ENCODE measurements around the gene CDC34.

CDC34 gene

DNA sequence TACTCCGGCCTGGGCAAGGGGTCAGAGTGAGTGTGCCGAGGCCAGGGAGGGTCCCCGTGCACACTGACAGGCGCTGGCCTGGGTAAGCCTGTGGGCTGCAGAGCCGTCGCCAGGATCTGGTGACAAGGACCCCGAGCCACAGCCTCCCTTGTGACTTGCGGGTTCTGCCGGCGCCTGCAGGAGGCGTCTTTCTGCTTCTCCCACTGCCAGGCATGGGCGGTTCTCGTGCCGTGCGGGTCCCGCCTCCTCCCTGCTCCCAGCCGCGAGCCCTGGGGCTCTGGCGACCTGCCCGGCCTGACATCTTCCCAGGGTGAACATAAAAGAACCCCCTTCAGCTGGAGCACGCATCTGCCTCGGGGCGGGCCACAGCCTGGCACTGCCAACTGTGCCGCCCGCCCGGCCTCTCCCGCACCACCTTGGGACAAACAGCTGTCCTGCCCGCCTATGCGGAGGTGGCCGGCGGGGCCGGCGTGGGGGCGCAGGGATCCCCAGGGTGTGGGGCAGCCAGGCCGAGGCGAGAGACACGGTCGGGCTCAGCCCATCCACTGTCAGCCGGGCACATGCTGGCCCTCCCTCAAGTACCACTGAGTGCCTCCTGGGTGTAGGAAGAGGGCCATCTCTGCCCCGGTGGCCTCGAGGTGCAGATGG, 56.7 kb downstream of the CDC34 start:
- TF ChIP-seq, protein P1, sequence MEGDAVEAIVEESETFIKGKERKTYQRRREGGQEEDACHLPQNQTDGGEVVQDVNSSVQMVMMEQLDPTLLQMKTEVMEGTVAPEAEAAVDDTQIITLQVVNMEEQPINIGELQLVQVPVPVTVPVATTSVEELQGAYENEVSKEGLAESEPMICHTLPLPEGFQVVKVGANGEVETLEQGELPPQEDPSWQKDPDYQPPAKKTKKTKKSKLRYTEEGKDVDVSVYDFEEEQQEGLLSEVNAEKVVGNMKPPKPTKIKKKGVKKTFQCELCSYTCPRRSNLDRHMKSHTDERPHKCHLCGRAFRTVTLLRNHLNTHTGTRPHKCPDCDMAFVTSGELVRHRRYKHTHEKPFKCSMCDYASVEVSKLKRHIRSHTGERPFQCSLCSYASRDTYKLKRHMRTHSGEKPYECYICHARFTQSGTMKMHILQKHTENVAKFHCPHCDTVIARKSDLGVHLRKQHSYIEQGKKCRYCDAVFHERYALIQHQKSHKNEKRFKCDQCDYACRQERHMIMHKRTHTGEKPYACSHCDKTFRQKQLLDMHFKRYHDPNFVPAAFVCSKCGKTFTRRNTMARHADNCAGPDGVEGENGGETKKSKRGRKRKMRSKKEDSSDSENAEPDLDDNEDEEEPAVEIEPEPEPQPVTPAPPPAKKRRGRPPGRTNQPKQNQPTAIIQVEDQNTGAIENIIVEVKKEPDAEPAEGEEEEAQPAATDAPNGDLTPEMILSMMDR (IDR thresholded peaks at IDR 0.05; ENCODE audit: low read depth, low read length, missing control alignments) = peak; percentile 56
- DNase-seq (ENCODE audit: low read depth) = no peak
- no peak overlapping the region for H3K4me3 ChIP-seq (ENCODE audit: low read depth, low read length)

DNA sequence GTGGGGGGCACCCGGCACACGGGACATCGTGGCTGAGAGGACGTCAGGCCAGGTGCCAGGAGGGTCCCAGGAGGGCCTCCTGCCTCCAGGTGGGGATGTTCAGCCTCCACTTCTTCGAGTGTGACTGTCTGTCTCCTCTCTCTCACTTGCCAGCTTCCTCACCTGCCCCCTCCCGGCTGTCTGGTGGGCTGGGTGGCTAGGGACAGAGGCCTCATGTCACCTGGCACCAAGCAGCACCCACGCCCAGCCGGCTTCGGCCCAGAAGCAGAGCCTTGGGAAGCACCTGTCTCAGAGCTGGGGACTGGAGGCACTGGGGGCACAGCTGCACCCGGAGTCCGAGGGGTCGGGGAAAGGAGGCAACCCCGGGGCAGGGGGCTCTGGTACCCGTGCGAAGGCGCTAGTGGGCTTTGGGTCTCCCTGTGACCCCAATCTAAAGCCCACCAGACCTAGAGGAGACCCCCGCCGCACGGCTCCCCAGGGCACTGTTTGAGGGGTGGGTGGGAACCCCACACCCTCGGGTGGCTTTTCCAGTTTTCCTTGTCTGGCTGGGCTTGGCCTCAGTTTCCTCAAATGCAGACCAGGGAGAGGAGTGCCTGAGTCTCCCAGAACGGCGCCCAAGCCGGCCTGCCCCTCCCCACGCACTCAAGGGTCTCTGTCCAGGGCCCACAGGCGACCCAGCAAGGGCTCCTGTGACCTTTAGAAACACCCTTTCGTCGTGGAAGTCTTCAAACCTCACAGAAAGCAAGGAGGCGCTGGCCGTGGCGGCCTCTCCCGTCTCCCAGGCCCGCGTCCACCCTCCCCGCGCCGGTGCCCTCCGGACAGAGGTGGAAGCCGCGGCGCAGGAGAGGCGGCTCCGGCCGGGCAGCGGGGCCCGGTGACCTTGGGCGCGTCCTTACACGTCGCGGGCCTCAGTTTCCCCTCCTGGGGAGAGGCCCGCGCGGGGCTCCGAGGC, 57.5 kb downstream of the CDC34 start:
- DNase-seq (ENCODE audit: low read depth) = no peak
- TF ChIP-seq, protein P1 (IDR thresholded peaks at IDR 0.05; ENCODE audit: low read depth, low read length, missing control alignments) = no peak
- no peak overlapping the region for H3K4me3 ChIP-seq (ENCODE audit: low read depth, low read length)

DNA sequence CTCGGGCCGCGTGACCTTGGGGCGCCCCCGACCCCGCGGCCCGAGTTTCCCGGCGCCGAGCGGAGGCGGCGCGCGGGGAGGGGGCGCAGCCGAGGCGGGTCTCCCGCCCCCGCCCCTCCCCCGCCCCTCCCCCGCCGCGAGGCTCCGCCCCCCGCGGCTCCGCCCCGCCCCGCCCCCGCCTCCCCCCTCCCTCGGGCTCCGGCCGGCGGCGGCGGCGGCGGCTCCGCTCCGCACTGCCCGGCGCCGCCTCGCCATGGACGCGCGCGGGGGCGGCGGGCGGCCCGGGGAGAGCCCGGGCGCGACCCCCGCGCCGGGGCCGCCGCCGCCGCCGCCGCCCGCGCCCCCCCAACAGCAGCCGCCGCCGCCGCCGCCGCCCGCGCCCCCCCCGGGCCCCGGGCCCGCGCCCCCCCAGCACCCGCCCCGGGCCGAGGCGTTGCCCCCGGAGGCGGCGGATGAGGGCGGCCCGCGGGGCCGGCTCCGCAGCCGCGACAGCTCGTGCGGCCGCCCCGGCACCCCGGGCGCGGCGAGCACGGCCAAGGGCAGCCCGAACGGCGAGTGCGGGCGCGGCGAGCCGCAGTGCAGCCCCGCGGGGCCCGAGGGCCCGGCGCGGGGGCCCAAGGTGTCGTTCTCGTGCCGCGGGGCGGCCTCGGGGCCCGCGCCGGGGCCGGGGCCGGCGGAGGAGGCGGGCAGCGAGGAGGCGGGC, 58.3 kb downstream of the CDC34 start, which contains the start of gene HCN2:
HCN2 (plus strand) TSS at position 189 of the 703 bp plus-strand sequence; CDS start at position 254, 65 bp downstream.
- H3K4me3 ChIP-seq (ENCODE audit: low read depth, low read length) = no peak within 1 kb of the TSS
- DNase-seq (ENCODE audit: low read depth) = no peak
- TF ChIP-seq, protein P1 (IDR thresholded peaks at IDR 0.05; ENCODE audit: low read depth, low read length, missing control alignments) = no peak

DNA sequence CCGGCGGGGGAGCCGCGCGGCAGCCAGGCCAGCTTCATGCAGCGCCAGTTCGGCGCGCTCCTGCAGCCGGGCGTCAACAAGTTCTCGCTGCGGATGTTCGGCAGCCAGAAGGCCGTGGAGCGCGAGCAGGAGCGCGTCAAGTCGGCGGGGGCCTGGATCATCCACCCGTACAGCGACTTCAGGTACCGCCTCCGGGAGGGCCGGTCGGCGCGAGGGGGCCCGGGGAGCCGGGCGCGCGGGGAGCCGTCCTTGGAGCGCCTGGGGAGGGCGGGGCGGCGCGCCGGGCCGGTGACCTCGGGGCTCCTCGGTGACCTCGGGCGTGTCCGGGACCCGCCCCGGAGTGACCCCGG, 58.8 kb downstream of the CDC34 start:
- no peak overlapping the region for H3K4me3 ChIP-seq (ENCODE audit: low read depth, low read length)
- TF ChIP-seq, protein P1 (IDR thresholded peaks at IDR 0.05; ENCODE audit: low read depth, low read length, missing control alignments) = no peak
- DNase-seq (ENCODE audit: low read depth) = no peak

DNA sequence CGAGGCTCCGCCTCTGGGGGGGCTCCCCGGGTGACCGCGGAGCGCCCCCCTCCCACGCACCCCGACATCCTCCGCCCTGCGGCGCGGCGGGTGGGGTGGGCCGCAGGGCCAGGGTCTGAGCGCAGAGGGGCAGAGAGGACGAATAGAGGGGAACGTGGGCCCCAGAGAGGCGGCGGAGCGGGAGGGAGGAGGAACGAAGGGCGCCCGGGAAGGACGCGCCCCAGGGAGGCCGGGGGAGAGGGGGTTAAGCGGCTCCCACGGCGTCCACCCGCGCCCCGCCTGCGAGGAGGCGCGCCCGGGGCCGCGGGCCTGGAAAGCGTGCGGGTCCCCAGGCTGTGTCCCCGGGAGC, 59.2 kb downstream of the CDC34 start:
- no peak overlapping the region for H3K4me3 ChIP-seq (ENCODE audit: low read depth, low read length)
- TF ChIP-seq, protein P1 (IDR thresholded peaks at IDR 0.05; ENCODE audit: low read depth, low read length, missing control alignments) = no peak
- DNase-seq (ENCODE audit: low read depth) = no peak

DNA sequence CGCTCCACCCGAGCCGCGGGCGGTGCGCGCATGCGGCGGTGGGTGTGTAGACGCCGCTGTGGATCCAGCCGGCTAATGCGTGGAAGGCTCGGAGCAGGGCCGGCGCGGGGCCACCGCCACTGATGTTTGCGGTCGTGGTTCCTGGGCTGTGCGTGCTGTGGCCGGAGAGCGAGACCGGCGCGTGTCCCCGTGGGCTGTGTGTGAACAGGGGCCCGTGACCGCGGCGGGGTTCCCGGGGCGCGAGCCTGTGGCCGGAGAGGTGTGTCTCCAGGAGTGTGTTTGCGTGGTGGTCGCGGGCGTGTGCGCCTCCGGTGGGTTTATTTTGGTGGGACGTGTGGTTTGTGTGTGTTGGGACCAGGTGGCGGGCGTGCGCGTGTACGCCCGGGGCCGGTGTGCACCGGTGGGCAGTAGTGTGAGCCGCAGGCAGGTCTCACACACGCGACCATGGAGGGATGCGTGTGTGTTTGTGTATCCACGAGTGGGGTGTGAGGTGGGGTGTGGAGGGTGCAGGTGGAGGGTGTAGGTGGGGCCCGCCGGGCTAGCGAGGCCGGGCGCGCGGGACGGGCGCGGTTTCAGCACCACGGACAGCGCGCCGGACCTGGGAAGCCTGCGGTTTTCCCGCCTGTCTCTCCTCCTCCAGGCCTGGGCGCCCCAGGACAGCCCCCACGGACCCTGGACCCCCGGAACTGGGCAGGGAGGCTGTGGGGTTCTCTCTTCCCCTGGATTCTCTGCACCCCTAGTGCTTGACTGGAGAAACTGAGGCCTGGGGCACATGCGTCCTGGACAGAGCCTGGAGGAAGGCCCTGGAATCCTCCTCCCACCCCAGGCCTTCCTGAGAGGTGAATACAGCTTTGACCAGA, 59.8 kb downstream of the CDC34 start:
- TF ChIP-seq, protein P1 (IDR thresholded peaks at IDR 0.05; ENCODE audit: low read depth, low read length, missing control alignments) = no peak
- no peak overlapping the region for H3K4me3 ChIP-seq (ENCODE audit: low read depth, low read length)
- DNase-seq (ENCODE audit: low read depth) = no peak

Measured in GM12864 (cell line).